ENCODE data around the gene MPP7. TPM values are rescaled to one million over a fixed set of nuclear protein-coding genes. Genes with fewer than 3 reads are reported as not detected.

Gene MPP7
- total and polyA plus RNA-seq, 12 donors: 1.7 to 12.0 (median 5.9) TPM

- Histone ChIP-seq H3K4me3 (no peak overlapping the region), H3K27me3 (no peaks in the 10 kb centered on the region), H3K4me1 (replicated peaks in 1 of 2) (no peaks in the 10 kb centered on the region), H3K9me3 (replicated peaks in 1 of 3) (no peaks in the 10 kb centered on the region), H3K36me3 (replicated peaks in 1 of 2) (no peaks in the 10 kb centered on the region), H3K27ac (no peak overlapping the region)
- intact Hi-C loops (cut with DNase I): no loop called here
- TF ChIP-seq POLR2A (IDR thresholded peaks at IDR 0.05): no peak
- TF ChIP-seq, protein P1, sequence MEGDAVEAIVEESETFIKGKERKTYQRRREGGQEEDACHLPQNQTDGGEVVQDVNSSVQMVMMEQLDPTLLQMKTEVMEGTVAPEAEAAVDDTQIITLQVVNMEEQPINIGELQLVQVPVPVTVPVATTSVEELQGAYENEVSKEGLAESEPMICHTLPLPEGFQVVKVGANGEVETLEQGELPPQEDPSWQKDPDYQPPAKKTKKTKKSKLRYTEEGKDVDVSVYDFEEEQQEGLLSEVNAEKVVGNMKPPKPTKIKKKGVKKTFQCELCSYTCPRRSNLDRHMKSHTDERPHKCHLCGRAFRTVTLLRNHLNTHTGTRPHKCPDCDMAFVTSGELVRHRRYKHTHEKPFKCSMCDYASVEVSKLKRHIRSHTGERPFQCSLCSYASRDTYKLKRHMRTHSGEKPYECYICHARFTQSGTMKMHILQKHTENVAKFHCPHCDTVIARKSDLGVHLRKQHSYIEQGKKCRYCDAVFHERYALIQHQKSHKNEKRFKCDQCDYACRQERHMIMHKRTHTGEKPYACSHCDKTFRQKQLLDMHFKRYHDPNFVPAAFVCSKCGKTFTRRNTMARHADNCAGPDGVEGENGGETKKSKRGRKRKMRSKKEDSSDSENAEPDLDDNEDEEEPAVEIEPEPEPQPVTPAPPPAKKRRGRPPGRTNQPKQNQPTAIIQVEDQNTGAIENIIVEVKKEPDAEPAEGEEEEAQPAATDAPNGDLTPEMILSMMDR (IDR thresholded peaks at IDR 0.05): no peak
- 91 to 94% (median 92%) methylated on average over 4 of the region's 4 CpGs for WGBS, 4 donors
- DNase-seq: no peak
These were observed 26.5 kb downstream of the MPP7 start for GRCh38 chr10:28276384-28276783.

- Histone ChIP-seq H3K4me3 (no peak overlapping the region), H3K27me3 (no peaks in the 10 kb centered on the region), H3K9me3 (replicated peaks in 1 of 3) (no peaks in the 10 kb centered on the region), H3K36me3 (replicated peaks in 1 of 2) (no peaks in the 10 kb centered on the region), H3K4me1 (replicated peaks in 1 of 2) (no peaks in the 10 kb centered on the region), H3K27ac (no peak overlapping the region)
- TF ChIP-seq, protein P1 (IDR thresholded peaks at IDR 0.05): no peak
- TF ChIP-seq POLR2A (IDR thresholded peaks at IDR 0.05): no peak
- intact Hi-C loops (cut with DNase I): no loop called here
- DNase-seq: no peak
These were observed 28.4 kb downstream of the MPP7 start for GRCh38 chr10:28274475-28274874.

DNA sequence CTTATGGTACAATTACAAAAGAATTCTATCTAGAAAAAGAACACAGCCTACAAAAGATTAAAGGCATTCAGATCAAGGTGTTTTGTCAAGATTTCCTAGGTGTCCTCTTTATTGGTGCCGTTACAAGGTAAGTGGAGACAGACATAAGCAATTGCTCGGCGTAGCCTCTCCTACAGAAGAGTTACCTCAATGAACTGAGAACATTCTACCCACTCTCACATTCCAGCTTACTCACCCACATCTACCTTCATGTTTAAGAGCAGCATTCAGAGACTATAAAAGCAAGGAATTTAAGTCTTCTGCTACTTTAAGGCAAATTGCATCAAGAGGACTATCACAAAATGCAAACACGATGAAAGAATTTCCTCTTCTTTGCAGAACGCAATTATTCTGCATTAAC, 29.5 kb downstream of the MPP7 start:
- H3K36me3 ChIP-seq (replicated peaks in 1 of 2): no peaks in the 10 kb centered on the region
- H3K27me3 ChIP-seq: no peaks in the 10 kb centered on the region
- no peaks in the 10 kb centered on the region for H3K9me3 ChIP-seq (replicated peaks in 1 of 3)
- TF ChIP-seq, protein P1 (IDR thresholded peaks at IDR 0.05): no peak
- TF ChIP-seq POLR2A (IDR thresholded peaks at IDR 0.05): no peak
- no peak overlapping the region for H3K27ac ChIP-seq
- intact Hi-C loops (cut with DNase I): no loop called here
- no peak for DNase-seq
- no peak overlapping the region for H3K4me3 ChIP-seq
- WGBS, 4 donors: 87 to 92% (median 89%) methylated on average over 5 of the region's 5 CpGs
- H3K4me1 ChIP-seq (replicated peaks in 1 of 2): no peaks in the 10 kb centered on the region

- WGBS, 4 donors: 79 to 88% (median 86%) methylated on average over 9 of the region's 9 CpGs
- H3K27me3 ChIP-seq: no peaks in the 10 kb centered on the region
- TF ChIP-seq, protein P1 (IDR thresholded peaks at IDR 0.05): no peak
- no peak for TF ChIP-seq POLR2A (IDR thresholded peaks at IDR 0.05)
- DNase-seq: no peak
- intact Hi-C loops (cut with DNase I): no loop called here
- no peaks in the 10 kb centered on the region for H3K36me3 ChIP-seq (replicated peaks in 1 of 2)
- no peak overlapping the region for H3K27ac ChIP-seq
- no peaks in the 10 kb centered on the region for H3K9me3 ChIP-seq (replicated peaks in 1 of 3)
- no peaks in the 10 kb centered on the region for H3K4me1 ChIP-seq (replicated peaks in 1 of 2)
- H3K4me3 ChIP-seq: no peak overlapping the region
These were observed 32.9 kb downstream of the MPP7 start for GRCh38 chr10:28269842-28270456.
